DMS153 (cell line): ENCODE measurements around the gene SINHCAF.

Experiments used
- DNase-seq: peaks from one replicate; lab custom pipeline; 2025; lab: John Stamatoyannopoulos, UW

Gene SINHCAF

GRCh38 chr12:31331242-31331641 lies 5.3 kb upstream of the SINHCAF start:
- no peak for DNase-seq

GRCh38 chr12:31326736-31327659 lies 1.0 kb upstream of the SINHCAF start:
- no peak for DNase-seq

- no peak for DNase-seq
Measured at GRCh38 chr12:31325524-31325875, 450 bp downstream of the SINHCAF start.

- no peak for DNase-seq
Measured at GRCh38 chr12:31324845-31325523, 966 bp downstream of the SINHCAF start.

GRCh38 chr12:31324116-31324844 lies 1.7 kb downstream of the SINHCAF start:
- peak; percentile 56 for DNase-seq

- no peak for DNase-seq
Measured at GRCh38 chr12:31323391-31324115, 2.4 kb downstream of the SINHCAF start.

GRCh38 chr12:31322801-31323207 lies 3.1 kb downstream of the SINHCAF start:
- no peak for DNase-seq

DNA sequence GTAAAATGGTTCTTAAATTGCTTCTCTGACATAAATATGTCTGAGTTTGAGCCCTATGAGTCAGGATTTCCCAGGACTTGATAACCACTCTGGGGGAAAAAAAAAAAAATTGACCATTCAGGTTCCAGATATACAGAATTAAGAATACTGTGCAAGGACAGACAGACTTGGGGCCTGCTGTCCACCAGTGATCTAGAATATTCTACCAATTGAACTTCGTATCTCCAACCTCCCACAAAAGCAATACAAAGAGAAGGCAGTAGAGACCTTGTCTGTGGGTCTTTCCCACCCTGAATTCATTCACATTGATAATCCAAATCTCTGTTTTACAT lies 4.1 kb downstream of the SINHCAF start:
- no peak for DNase-seq

- DNase-seq = no peak
Measured at GRCh38 chr12:31321186-31321896, 4.6 kb downstream of the SINHCAF start.

GRCh38 chr12:31318657-31319269 lies 7.2 kb downstream of the SINHCAF start:
- no peak for DNase-seq

DNA sequence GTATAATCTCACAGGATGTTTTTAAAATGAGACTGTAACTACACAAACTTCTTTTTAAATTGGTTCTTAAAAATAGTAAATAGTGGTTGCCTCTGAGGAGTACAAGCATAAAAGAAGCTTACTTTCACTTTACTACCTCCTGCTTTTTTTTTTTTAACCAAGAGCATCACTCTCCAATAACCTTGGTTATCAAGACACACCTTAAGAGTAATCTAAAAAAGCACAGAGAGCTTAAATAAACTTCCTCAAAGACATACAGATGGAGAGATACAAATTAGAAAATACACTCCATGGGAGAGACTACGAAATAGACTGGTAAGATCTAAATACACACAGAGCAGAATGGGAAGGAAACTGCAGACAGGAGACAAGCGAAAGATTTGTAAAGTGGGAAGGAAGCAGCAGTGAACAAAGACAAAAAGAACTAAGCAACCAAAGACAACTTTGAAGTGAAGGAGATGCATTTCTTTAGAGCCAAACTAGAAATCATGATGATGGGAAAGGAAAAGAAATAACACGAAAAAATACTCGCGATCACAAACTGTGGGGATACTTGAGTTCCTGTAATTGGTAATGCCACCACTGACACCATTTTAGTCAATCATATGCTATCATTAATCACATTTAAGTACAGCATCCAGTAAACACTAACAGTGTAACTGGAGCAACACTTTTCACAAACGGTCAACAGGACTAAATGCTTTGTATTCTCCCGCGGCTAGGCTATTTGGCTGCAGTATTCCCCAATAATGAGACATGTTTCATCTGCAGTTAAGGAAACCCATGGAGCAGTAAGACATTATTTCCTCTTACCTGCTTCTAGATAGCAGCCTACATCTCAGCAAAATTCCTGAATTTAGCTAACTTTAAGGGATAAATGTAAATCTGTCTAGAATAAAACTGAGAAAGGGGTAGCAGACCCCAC lies 8.2 kb downstream of the SINHCAF start:
- no peak for DNase-seq

GRCh38 chr12:31316891-31317290 lies 9.1 kb downstream of the SINHCAF start:
- DNase-seq = no peak

- DNase-seq = no peak
Measured at GRCh38 chr12:31315784-31316465, 10.0 kb downstream of the SINHCAF start.

DNA sequence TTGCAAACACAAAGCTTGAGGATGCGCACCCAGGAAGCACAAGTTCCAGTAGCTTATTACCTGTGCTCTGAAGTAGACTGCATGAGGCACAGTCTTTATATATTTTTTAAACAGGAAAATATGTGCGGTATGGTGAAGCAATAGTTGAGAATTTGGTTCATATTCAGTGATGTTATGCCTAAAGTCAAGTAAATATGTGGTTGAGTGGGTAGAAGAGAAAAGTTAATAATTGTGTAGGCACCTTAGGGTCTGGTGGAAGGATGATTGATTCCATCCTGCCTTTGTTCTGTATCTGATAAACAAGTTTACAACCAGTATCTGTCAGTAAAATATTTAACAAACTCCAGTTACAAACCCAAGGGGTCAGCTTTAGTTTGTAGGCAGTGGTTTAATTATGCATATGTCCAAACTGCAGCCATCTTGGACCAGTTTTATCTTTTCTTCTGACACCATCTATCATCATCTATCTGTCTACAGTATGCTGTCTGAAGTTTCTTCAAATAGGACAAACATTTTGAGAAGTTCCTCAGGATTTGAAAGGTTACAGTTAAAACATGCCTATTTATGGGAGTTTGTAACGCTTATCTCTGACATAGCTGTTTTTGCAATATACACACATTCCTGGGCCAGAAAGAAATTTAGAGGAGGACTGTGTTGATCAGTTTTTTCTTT lies 10.8 kb downstream of the SINHCAF start:
- no peak for DNase-seq

DNA sequence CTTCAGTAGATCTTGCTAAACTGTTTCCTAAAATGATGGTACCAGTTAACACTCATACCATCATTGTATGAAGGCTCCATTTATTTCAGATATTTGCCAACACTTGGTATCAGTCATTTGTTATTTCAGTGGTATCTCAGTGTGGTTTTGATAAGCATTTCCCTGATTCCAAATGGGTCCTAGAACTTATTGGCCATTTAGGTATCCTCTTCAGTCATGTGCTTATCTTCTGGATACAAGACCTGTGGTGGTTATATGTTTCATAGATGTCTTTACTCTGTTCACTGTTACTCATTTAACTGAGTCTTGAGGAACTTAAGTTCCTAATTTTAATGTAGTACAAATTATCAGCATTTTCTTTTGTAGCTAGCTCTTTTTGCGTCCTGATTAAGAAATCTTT lies 13.5 kb downstream of the SINHCAF start:
- DNase-seq = no peak

GRCh38 chr12:31311634-31312258 lies 14.2 kb downstream of the SINHCAF start:
- no peak for DNase-seq

- DNase-seq = no peak
Measured at GRCh38 chr12:31310488-31310887, 15.5 kb downstream of the SINHCAF start.

GRCh38 chr12:31309279-31309678 lies 16.7 kb downstream of the SINHCAF start:
- no peak for DNase-seq
